Frontal cortex (tissue), 4 donors: ENCODE measurements around the gene RBM20. TPM values are rescaled to one million over a fixed set of nuclear protein-coding genes. Genes with fewer than 3 reads are reported as not detected.
"Not testable (repeated sequence)": the region's sequence is repeated elsewhere in the genome, so short reads cannot be mapped to it uniquely, and the experiment has no call there.

Experiments
- DNase-seq, 2 donors: peaks; one replicate each; pipeline ENCODE4 v3.0.0; 2012; ENCODE audit warnings: low spot score in 2 of 2
- FAIRE-seq: peaks from 2 replicates; lab custom pipeline; 2012; peaks lifted over from hg19 to GRCh38; lab: Jason Lieb, UNC
- total RNA-seq: library from RNA; depleted of rRNA; stranded (reverse); fragments of >200 nt; gene quantifications from one replicate; pipeline ENCODE4 v1.2.3, GENCODE V29; 2014
- donor health status: control.
- donor health status: control.
- donor health status: control.

The RBM20 gene
- total RNA-seq: 0.41 TPM

GRCh38 chr10:110643653-110644597, at the start of gene RBM20:
Gene RBM20 (plus strand): TSS chr10:110644336. CDS start chr10:110644455, 119 bp downstream.
- DNase-seq: peak; percentile 38 to 42
- FAIRE-seq: no peak

GRCh38 chr10:110597476-110597875, 46.7 kb upstream of the RBM20 start:
- no peak for FAIRE-seq

GRCh38 chr10:110600487-110601101, 43.5 kb upstream of the RBM20 start:
- DNase-seq: peak in 1 of 2 donors; percentile 16
- peak; percentile 17 for FAIRE-seq

More at GRCh38 chr10:110597476-110597875, 46.7 kb upstream of the RBM20 start:
- DNase-seq: no peak

GRCh38 chr10:110601581-110601980, 42.6 kb upstream of the RBM20 start:
- DNase-seq (no peak), FAIRE-seq (no peak)

GRCh38 chr10:110608087-110608486, 36.0 kb upstream of the RBM20 start:
- no peak for DNase-seq
- FAIRE-seq: no peak

GRCh38 chr10:110609605-110610004, 34.5 kb upstream of the RBM20 start:
- DNase-seq: no peak
- no peak for FAIRE-seq

- no peak for FAIRE-seq
- DNase-seq: peak; percentile 15 to 54
Measured at GRCh38 chr10:110610308-110610774, 33.8 kb upstream of the RBM20 start.

GRCh38 chr10:110610781-110611180, 33.4 kb upstream of the RBM20 start:
- not testable (repeated sequence) for FAIRE-seq, DNase-seq

- FAIRE-seq: no peak
- no peak for DNase-seq
Measured at GRCh38 chr10:110612087-110612486, 32.0 kb upstream of the RBM20 start.

- no peak for DNase-seq
- FAIRE-seq: no peak
Measured at GRCh38 chr10:110612629-110613028, 31.5 kb upstream of the RBM20 start.

- no peak for DNase-seq
- no peak for FAIRE-seq
Measured at GRCh38 chr10:110613341-110613995, 30.7 kb upstream of the RBM20 start.

GRCh38 chr10:110613996-110614495, 30.1 kb upstream of the RBM20 start:
- DNase-seq: no peak
- FAIRE-seq: no peak

GRCh38 chr10:110615057-110615747, 28.9 kb upstream of the RBM20 start:
- FAIRE-seq (no peak), DNase-seq (no peak)

- DNase-seq (no peak), FAIRE-seq (no peak)
Measured at GRCh38 chr10:110616493-110617033, 27.6 kb upstream of the RBM20 start.

GRCh38 chr10:110617425-110618229, 26.5 kb upstream of the RBM20 start:
- no peak for FAIRE-seq
- DNase-seq: no peak

GRCh38 chr10:110618230-110618610, 25.9 kb upstream of the RBM20 start:
- FAIRE-seq: no peak
- DNase-seq: no peak

GRCh38 chr10:110619514-110620397, 24.4 kb upstream of the RBM20 start:
- DNase-seq: no peak
- no peak for FAIRE-seq

GRCh38 chr10:110620398-110620719, 23.8 kb upstream of the RBM20 start:
- FAIRE-seq (no peak), DNase-seq (no peak)
